ENCODE results near the gene ORC6.
"Not testable (repeated sequence)": the region's sequence is repeated elsewhere in the genome, so short reads cannot be mapped to it uniquely, and the experiment has no call there.

The ORC6 gene

GRCh38 chr16:46689365-46690280, at the start of gene ORC6:
ORC6 (plus strand) TSS chr16:46689659; CDS start chr16:46689706, 47 bp downstream.
- DNase-seq = peak; percentile 86

- no peak for DNase-seq
Measured at GRCh38 chr16:46648656-46649055, 40.8 kb upstream of the ORC6 start.

GRCh38 chr16:46649588-46650253, 39.7 kb upstream of the ORC6 start:
- no peak for DNase-seq

- DNase-seq = no peak
Measured at GRCh38 chr16:46650254-46650623, 39.2 kb upstream of the ORC6 start.

GRCh38 chr16:46651305-46651704, 38.2 kb upstream of the ORC6 start:
- no peak for DNase-seq

GRCh38 chr16:46658925-46659324, 30.5 kb upstream of the ORC6 start:
- no peak for DNase-seq

- no peak for DNase-seq
Measured at GRCh38 chr16:46662123-46662522, 27.3 kb upstream of the ORC6 start.

- DNase-seq = no peak
Measured at GRCh38 chr16:46673320-46674013, 16.0 kb upstream of the ORC6 start.

GRCh38 chr16:46677943-46678342, 11.5 kb upstream of the ORC6 start:
- not testable (repeated sequence) for DNase-seq

- DNase-seq = not testable (repeated sequence)
Measured at GRCh38 chr16:46681867-46682266, 7.6 kb upstream of the ORC6 start.

- no peak for DNase-seq
Measured at GRCh38 chr16:46686815-46687473, 2.5 kb upstream of the ORC6 start.

GRCh38 chr16:46687486-46687885, 2.0 kb upstream of the ORC6 start:
- DNase-seq = no peak

- no peak for DNase-seq
Measured at GRCh38 chr16:46688101-46688653, 1.3 kb upstream of the ORC6 start.

- DNase-seq = no peak
Measured at GRCh38 chr16:46688654-46689364, 650 bp upstream of the ORC6 start, which contains the start of gene VPS35. VPS35 (minus strand) TSS chr16:46689178; CDS start chr16:46689133, 45 bp downstream.

- no peak for DNase-seq
Measured at GRCh38 chr16:46690281-46691178, 1.1 kb downstream of the ORC6 start.

GRCh38 chr16:46691726-46692125, 2.3 kb downstream of the ORC6 start:
- DNase-seq = no peak

GRCh38 chr16:46693598-46693997, 4.1 kb downstream of the ORC6 start:
- DNase-seq = no peak

GRCh38 chr16:46695937-46696336, 6.5 kb downstream of the ORC6 start:
- no peak for DNase-seq

GRCh38 chr16:46696957-46697356, 7.5 kb downstream of the ORC6 start:
- no peak for DNase-seq

GRCh38 chr16:46700048-46700447, 10.6 kb downstream of the ORC6 start:
- DNase-seq = no peak

- DNase-seq = no peak
Measured at GRCh38 chr16:46701615-46702014, 12.2 kb downstream of the ORC6 start.

All from NCI-H2081 treated with DMSO at 0.1 percent for 48 hours (cell line).